Right cardiac atrium (tissue), 5 donors: Measurements from ENCODE around the gene MXRA7. TPM values are rescaled to one million over a fixed set of nuclear protein-coding genes. Genes with fewer than 3 reads are reported as not detected.
"Not testable (repeated sequence)": the region's sequence is repeated elsewhere in the genome, so short reads cannot be mapped to it uniquely, and the experiment has no call there.

Experiments used
- ATAC-seq, 2 donors: fragments of 200-7000 bp; cut with Tn5 transposase; one replicate each; pipeline versions ENCODE4 v1.8.0 to v1.9.1; 2020; ENCODE audit warnings: moderate library complexity in 2 of 2, mild to moderate bottlenecking in 1 of 2
- DNase-seq, 3 donors: peaks; one replicate each; pipeline ENCODE4 v3.0.0-alpha.2; 2020
- H3K27ac ChIP-seq: one replicate; pipeline ENCODE4 v1.5.1; 2013; ENCODE audit warnings: mild to moderate bottlenecking, low read length, control low read depth, moderate library complexity
- H3K27me3 ChIP-seq: one replicate; pipeline ENCODE4 v1.6.1; 2013; ENCODE audit not compliant: control insufficient read depth, insufficient read depth
- H3K4me1 ChIP-seq: one replicate; pipeline ENCODE4 v1.6.1; 2013; ENCODE audit warnings: low read length; ENCODE audit not compliant: control insufficient read depth, insufficient read depth
- H3K4me3 ChIP-seq: one replicate; pipeline ENCODE4 v1.5.1; 2013; ENCODE audit warnings: low read length, control low read depth
- H3K9me3 ChIP-seq: one replicate; pipeline ENCODE4 v1.6.1; 2013; ENCODE audit warnings: low read length; ENCODE audit not compliant: control insufficient read depth
- WGBS: extraction: QIAGEN DNeasy Blood & Tissue Kit; methylation state at CpG from one replicate; pipeline ENCODE4 v1.1.7; 2013; 5-methylcytosine and 5-hydroxymethylcytosine counted together
- intact Hi-C, 4 donors: fragments of 100-400 bp; cut with DNase I; formaldehyde crosslinking; loops; one replicate each; pipeline versions ENCODE4 v1.11.0 to v1.14.0; 2022 to 2023
- polyA plus RNA-seq: library from polyadenylated mRNA; stranded (reverse); fragments of 200-250 nt; gene quantifications from one replicate; pipeline ENCODE4 v1.2.3, GENCODE V29; 2013
- total RNA-seq, 4 donors: library from RNA; stranded (reverse); fragmentation: NEBNext Ultra II Directional; extraction: Animal tissue kit (Norgen Biotek cat#: 25700); gene quantifications; one replicate each; pipeline ENCODE4 v1.2.1, GENCODE V29; 2021
- donor health status: healthy with polysubstance abuse.
- donor health status: DM: no; HTN: yes; CAD: no.
- donor health status: DM: no; HTN: no; CAD: no.
- donor health status: DM: no; HTN: yes; CAD: no; lungs with severe emphysema.
- donor health status: DM: yes; HTN: yes; CAD: no.

Gene MXRA7
- total and polyA plus RNA-seq, 5 donors, result 461 to 558 (median 504) TPM

DNA sequence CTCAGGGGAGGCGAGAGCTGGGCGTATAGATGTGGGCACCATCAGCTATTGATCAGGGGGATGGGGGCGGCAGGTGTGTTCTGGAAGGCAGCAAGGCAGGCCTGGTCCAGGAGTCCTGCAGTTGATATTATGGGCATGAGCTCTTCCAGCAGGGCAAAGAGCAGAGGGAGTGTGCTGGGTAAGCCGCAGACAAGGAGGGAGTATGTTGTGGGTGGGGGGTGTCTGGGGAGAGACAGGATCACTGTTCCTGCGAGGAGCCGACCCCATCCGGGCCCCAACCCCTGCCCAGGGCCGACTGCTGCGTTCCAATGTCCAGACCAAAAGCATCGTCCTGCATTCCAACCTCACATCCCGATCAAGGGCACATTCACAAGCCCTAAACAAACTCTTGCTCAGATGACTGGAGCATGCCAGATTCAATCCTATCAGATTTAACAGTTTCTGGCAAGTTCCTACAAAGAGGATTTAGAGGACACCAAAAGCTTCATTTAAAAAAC lies 9.2 kb downstream of the MXRA7 start:
- DNase-seq, result no peak
- peak overlapping the region; percentile 99 for H3K27ac ChIP-seq
- intact Hi-C loops, result no loop called here
- H3K27me3 ChIP-seq, result no peaks in the 10 kb centered on the region
- H3K4me3 ChIP-seq, result no peak overlapping the region
- peak in 1 of 2 donors; percentile 0 for ATAC-seq
- peaks cover 46% of the 10 kb centered on the region for H3K4me1 ChIP-seq
- H3K9me3 ChIP-seq, result no peaks in the 10 kb centered on the region
- 34% methylated on average over 11 of the region's 11 CpGs for WGBS

DNA sequence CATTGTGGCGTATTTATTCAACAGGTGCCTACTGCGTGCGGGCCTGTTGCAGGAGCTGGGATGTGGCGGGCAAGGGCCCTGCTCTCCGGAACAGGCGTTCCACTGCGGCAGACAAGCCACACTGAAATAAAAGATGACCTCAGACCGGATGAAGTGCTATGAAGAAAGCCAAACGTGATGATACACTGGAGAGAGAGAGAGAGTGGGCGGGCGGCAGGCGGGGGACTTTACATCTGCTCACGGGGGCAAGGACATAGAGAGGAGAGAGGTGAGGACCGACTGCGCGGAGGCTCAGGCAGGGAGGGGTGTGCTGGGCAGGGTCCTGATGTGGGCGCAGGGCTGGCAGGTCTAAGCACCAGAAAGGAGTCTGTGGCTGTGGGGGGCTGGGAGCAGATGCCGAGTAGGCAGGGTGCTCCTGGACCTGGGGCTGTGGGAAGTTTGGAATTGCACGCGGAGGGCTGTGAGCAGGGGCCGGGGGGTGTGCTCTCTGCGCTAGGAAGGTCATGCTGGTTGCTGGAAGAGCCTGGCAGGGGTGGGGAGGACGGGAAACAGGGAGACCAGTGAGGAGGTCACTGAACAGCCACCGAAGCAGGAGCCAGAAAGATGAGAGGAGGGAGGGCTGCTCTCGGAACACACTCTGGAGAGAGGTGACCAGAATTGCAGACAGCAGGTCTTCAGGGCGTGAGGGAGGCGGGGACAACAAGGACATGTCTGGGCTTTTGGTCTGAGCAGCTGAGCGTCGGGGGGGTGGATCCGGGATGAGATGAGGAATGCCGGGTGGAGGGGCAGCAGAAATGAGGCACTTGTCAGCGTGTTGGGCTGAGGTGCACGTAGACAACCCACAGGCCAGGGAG lies 9.9 kb downstream of the MXRA7 start:
- Histone ChIP-seq H3K27me3 (no peaks in the 10 kb centered on the region), H3K4me1 (peaks cover 44% of the 10 kb centered on the region), H3K4me3 (peak overlapping the region; percentile 25), H3K9me3 (no peaks in the 10 kb centered on the region), H3K27ac (peak overlapping the region; percentile 99)
- peak; percentile 68 to 87 (median 87) for DNase-seq
- WGBS, result 15% methylated on average over 33 of the region's 33 CpGs
- intact Hi-C loops, result no loop called here
- ATAC-seq, result peak; percentile 73 to 79

DNA sequence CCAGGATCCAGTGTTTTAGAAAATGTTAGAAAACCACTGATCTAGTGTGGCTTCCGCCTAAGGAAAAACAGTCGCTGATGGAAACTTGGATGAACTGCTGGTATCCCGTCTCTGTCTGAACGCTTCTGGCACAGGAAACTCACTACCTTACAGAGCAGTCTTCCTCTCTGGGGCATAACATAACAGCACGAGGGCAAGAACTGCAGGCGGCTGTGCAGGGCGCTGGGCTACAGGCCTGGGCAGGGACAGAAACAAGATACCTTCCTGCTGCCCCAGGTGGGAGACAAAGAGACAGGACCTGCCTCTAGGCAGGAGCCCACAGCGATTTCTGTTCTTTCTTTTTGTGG lies 10.5 kb downstream of the MXRA7 start:
- DNase-seq (no peak), ATAC-seq (peak; percentile 4 to 28)
- H3K27me3 ChIP-seq, result no peaks in the 10 kb centered on the region
- intact Hi-C loops, result no loop called here
- peaks cover 43% of the 10 kb centered on the region for H3K4me1 ChIP-seq
- H3K27ac ChIP-seq, result peak overlapping the region; percentile 99
- 25% methylated on average over 8 of the region's 8 CpGs for WGBS
- H3K9me3 ChIP-seq, result no peaks in the 10 kb centered on the region
- H3K4me3 ChIP-seq, result peak overlapping the region; percentile 25

DNA sequence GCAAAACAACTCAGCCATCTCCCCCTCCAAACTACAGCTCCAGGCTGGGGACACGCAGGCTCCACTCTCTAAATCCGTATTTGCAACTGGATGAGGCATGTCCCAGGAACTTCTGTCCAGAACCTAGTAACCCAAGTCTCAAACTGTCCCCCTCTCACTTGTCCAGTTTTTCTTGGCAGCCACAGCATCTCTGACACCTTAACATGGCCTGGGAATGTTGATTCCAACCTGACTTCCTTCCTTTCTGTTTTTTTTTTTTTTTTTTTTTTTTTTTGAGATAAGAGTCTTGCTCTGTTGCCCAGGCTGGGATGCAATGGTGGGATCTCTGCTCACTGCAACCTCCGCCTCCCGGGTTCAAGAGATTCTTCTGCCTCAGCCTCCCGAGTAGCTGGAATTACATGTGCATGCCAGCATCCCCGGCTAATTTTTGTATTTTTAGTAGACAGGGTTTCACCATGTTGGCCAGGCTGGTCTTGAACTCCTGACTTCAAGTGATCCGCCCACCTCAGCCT lies 12.2 kb downstream of the MXRA7 start:
- H3K4me1 ChIP-seq, result peaks cover 42% of the 10 kb centered on the region
- ATAC-seq, result peak in 1 of 2 donors; percentile 0
- intact Hi-C loops, H3K27me3 ChIP-seq, H3K4me3 ChIP-seq, H3K9me3 ChIP-seq: not testable (repeated sequence)
- WGBS, result 43% methylated on average over 7 of the region's 7 CpGs
- DNase-seq, result peak in 1 of 3 donors; percentile 13
- H3K27ac ChIP-seq, result peak overlapping the region; percentile 99

DNA sequence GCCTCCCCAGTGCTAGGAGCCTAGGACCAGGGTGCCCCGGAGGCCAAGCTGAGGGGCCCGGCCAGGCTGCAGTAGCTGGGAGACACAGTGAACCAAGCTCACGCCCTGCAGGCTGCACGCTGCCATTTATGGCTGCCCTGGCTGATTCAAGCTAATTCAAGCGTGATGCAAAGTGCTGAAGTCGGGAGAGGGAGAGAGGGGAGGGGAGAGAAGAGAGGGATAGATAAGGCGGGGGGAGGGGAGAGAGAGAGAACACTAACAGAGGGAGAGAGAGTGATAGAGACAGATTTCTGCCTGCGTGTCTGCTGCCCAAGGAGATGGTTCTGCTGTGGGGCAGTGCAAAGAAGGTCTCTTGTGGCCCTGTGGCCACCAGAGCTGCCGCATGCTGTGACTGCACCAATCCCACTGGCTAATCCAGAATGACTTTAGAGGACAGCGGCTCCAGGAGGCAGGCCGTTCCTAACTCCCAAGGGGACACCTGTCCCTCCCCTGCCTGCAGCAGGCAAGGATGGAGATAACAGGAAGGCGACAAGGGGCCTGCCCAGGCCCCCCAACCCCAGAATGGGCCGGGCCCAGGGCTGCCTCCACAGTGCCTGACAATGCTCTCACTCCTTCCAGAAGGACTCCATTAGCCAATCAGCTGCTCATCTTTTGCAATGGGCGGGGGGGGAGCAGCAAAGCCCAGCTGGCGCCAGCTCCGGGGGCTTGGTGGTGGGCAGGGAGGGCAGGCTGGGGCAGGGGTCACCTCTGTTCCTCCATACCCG lies 12.9 kb downstream of the MXRA7 start:
- Histone ChIP-seq H3K9me3 (no peaks in the 10 kb centered on the region), H3K4me3 (no peak overlapping the region), H3K4me1 (peaks cover 38% of the 10 kb centered on the region), H3K27ac (peak overlapping the region; percentile 99), H3K27me3 (no peaks in the 10 kb centered on the region)
- 32% methylated on average over 17 of the region's 17 CpGs for WGBS
- intact Hi-C loops, result no loop called here
- peak; percentile 16 to 51 for ATAC-seq
- DNase-seq, result peak in 2 of 3 donors; percentile 74 to 83

DNA sequence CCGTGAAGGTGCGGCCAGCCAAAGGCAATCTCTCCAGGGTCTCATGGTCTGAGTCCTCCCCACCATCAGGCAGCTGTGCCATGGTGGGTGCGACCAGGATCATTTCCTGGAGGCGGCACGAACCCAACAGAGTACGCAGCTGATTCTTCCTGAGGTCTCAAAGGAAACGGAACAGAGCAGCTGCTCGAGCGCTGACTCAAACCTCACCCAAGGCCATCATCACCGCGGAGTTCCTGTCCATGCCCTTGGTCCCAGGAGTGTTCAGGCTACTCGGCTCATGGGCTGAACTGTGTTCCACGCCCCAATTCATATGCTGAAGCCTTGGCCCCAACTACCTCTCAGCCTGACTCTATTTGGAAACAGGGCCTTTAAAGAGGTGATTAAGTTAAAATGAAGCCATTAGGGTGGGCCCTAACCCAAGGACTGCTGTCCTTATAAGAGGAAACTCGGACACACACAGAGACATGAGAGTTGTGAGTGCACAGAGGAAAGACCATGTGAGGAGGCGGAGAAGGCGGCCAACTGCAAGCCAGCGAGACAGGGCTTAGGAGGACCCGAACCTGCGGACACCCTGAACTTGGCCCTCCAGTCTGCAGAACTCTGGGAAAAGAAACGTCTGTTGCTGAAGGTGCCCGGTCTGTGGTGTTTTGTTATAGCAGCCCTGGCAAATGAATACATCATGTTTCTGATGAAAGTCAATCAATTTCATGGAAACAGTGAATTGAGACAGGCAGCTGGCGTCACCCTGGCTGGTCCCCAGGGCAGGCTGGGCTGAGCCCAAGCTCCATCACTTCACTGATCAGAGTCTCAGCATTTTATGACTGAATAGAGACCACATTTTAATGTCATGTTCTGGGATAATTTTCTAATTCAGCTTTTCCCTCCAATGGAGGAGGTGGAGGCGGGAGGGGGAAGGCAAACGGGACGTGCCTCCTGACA lies 13.7 kb downstream of the MXRA7 start:
- peak; percentile 5 to 63 for ATAC-seq
- intact Hi-C loops, result no loop called here
- no peak overlapping the region for H3K4me3 ChIP-seq
- peak; percentile 74 to 78 (median 76) for DNase-seq
- peaks cover 35% of the 10 kb centered on the region for H3K4me1 ChIP-seq
- no peaks in the 10 kb centered on the region for H3K27me3 ChIP-seq
- WGBS, result 51% methylated on average over 25 of the region's 25 CpGs
- peak overlapping the region; percentile 99 for H3K27ac ChIP-seq
- no peaks in the 10 kb centered on the region for H3K9me3 ChIP-seq

DNA sequence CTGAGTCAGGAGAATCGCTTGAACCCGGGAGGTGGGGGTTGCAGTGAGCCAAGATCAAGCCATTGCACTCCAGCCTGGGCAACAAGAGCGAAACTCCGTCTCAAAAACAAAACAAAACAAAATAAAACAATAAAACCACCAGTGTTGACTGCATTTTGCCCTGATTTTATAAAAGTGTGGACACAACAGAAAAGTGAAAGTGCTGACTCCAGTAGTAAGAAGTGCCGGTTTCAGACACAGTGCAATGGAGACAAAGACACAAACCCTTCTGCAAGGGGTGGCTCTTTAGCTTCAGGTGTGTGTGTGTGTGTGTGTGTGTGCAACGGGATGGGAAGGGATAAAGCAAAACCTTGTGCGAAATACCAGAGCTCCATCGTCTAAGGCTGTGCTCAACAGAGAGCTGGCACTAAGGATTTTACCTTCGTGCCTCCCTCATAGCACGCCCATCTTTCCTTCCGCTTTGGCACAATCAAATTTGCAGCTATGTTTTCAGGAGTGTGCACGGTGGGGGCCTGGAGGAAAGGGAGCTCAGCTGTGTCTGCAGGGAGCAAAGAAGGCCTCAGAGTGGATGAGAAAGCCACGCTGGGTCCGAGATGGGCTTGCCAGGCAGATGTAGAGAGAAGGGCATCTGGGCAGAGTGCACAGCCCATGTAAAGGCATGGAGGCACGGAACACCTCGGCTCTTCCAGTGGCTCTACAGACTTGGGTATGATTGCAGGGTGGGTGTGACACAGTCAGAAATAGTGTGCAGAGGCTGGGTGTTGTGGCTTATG lies 15.5 kb downstream of the MXRA7 start:
- DNase-seq, result peak in 1 of 3 donors; percentile 9
- WGBS, result 58% methylated on average over 16 of the region's 16 CpGs
- Histone ChIP-seq H3K27me3 (no peaks in the 10 kb centered on the region), H3K9me3 (no peaks in the 10 kb centered on the region), H3K4me3 (no peak overlapping the region), H3K4me1 (peaks cover 34% of the 10 kb centered on the region), H3K27ac (peak overlapping the region; percentile 66)
- ATAC-seq, result no peak
- intact Hi-C loops, result no loop called here

DNA sequence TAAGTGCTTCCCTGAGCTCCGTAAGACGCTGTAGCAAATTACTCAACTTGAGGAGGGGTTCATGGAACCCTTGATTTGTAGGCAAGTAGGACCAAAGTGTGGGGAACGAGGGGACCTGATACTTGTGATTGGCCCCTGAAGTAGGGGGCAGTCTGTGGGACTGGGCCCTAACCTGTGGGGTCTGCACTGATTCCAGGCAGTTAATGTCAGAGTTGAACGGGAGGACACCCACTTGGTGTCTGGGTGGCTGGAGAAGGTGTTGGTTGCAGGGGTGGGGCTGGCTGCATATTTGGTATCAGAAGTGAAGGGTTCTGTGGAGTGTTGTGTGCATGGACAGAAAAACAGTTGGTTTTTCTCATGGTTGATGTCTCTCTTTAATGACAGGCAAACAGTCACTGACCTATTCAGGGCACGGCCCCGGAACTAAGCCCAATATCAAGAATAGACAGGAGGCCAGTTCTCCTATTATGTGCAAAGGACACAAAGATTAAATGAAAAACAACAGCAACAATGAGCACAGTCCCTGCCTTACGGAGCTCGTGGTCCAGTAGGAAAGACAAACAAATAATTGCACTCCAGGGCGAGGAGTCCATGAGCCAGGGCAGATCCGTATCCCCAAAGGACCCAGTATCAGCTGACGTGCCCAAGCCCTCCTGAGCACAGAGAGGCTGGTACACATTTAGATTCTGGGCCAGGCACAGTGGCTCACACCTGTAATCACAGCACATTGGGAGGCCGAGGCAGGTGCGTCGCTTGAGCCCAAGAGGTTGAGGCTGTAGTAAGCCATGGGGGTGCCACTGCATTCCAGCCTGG lies 19.2 kb downstream of the MXRA7 start:
- H3K27ac ChIP-seq, result peak overlapping the region; percentile 85
- no peak for ATAC-seq

DNA sequence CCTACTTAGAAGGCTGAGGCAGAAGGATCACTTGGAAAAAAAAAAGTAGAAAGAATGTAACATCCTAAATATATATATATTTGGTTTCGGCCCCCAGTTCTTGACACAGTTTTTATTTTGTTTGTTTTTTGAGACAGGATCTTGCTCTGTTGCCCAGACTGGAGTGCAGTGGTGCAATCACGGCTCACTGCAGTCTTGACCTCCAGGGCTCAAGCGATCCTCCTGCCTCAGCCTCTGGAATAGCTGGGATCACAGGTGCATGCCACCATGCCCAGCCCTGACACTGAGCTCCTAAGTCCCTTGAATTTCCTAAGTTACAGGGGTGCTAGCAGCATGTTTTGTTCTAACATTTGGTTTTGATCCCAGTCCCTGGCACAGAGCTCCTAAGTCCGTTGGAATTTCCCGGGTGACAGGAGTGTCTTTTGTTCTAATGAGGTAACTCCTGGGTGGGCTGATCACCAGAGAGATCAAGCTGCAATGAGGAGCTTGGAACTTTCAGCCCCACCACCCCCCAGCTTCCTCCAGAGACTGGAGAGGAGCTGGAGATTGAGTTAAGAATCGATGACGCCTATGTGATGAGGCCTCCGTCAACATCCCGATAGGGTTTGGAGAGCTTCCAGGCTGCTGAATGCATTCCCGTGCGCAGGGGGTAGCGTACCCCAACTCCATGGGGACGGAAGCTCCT lies 20.0 kb downstream of the MXRA7 start:
- 54% methylated on average over 13 of the region's 13 CpGs for WGBS
- DNase-seq (peak in 1 of 3 donors; percentile 27), ATAC-seq (no peak)
- Histone ChIP-seq H3K9me3 (no peaks in the 10 kb centered on the region), H3K27me3 (no peaks in the 10 kb centered on the region), H3K27ac (peak overlapping the region; percentile 85), H3K4me3 (no peak overlapping the region), H3K4me1 (peaks cover 35% of the 10 kb centered on the region)
- intact Hi-C loops, result no loop called here

More for the DNA sequence above, 19.2 kb downstream of the MXRA7 start:
- Histone ChIP-seq H3K4me1 (peaks cover 33% of the 10 kb centered on the region), H3K9me3 (no peaks in the 10 kb centered on the region), H3K4me3 (no peak overlapping the region), H3K27me3 (no peaks in the 10 kb centered on the region)
- intact Hi-C loops, result no loop called here
- peak in 2 of 3 donors; percentile 34 to 47 for DNase-seq
- WGBS, result 56% methylated on average over 14 of the region's 14 CpGs
